ENCODE results near the gene ALDOC. TPM values are rescaled to one million over a fixed set of nuclear protein-coding genes. Genes with fewer than 3 reads are reported as not detected.

ALDOC gene
- total RNA-seq, 4 donors from 2014 or later, result 4.1 to 17.8 (median 11.1) TPM

GRCh38 chr17:28533091-28533807 is 43.4 kb downstream of the ALDOC start:
- Histone ChIP-seq H3K27me3 (no peaks in the 10 kb centered on the region), H3K27ac (no peak overlapping the region), H3K4me3 (no peak overlapping the region), H3K4me1 (no peaks in the 10 kb centered on the region), H3K36me3 (no peaks in the 10 kb centered on the region), H3K9me3 (no peaks in the 10 kb centered on the region)
- intact Hi-C loops (cut with DNase I; ENCODE audit: low total_unique reads), result no loop called here
- TF ChIP-seq POLR2A (IDR thresholded peaks at IDR 0.05) (no peak), CTCF (IDR thresholded peaks at IDR 0.05) (no peak)
- no peak for DNase-seq

GRCh38 chr17:28532050-28532960 is 44.4 kb downstream of the ALDOC start:
- H3K9me3 ChIP-seq, result no peaks in the 10 kb centered on the region
- H3K4me1 ChIP-seq, result no peaks in the 10 kb centered on the region
- no peak for TF ChIP-seq POLR2A (IDR thresholded peaks at IDR 0.05)
- H3K4me3 ChIP-seq, result no peak overlapping the region
- DNase-seq, result no peak
- no peak overlapping the region for H3K27ac ChIP-seq
- H3K36me3 ChIP-seq, result no peaks in the 10 kb centered on the region
- intact Hi-C loops (cut with DNase I; ENCODE audit: low total_unique reads), result no loop called here
- H3K27me3 ChIP-seq, result no peaks in the 10 kb centered on the region

- Histone ChIP-seq H3K36me3 (no peaks in the 10 kb centered on the region), H3K27ac (no peak overlapping the region), H3K4me1 (no peaks in the 10 kb centered on the region), H3K4me3 (no peak overlapping the region), H3K9me3 (no peaks in the 10 kb centered on the region), H3K27me3 (no peaks in the 10 kb centered on the region)
- DNase-seq, result no peak
- intact Hi-C loops (cut with DNase I; ENCODE audit: low total_unique reads), result no loop called here
- no peak for TF ChIP-seq CTCF (IDR thresholded peaks at IDR 0.05)
- no peak for TF ChIP-seq POLR2A (IDR thresholded peaks at IDR 0.05)
These were observed 45.8 kb downstream of the ALDOC start for GRCh38 chr17:28530926-28531325.

- Histone ChIP-seq H3K4me3 (no peak overlapping the region), H3K9me3 (no peaks in the 10 kb centered on the region), H3K4me1 (no peaks in the 10 kb centered on the region), H3K27me3 (no peaks in the 10 kb centered on the region), H3K36me3 (no peaks in the 10 kb centered on the region), H3K27ac (no peak overlapping the region)
- TF ChIP-seq POLR2A (IDR thresholded peaks at IDR 0.05) (no peak), CTCF (IDR thresholded peaks at IDR 0.05) (no peak)
- DNase-seq, result no peak
- intact Hi-C loops (cut with DNase I; ENCODE audit: low total_unique reads), result no loop called here
These were observed 46.4 kb downstream of the ALDOC start for GRCh38 chr17:28530250-28530649.

GRCh38 chr17:28529013-28529400 is 47.7 kb downstream of the ALDOC start:
- TF ChIP-seq CTCF (IDR thresholded peaks at IDR 0.05) (no peak), POLR2A (IDR thresholded peaks at IDR 0.05) (no peak)
- Histone ChIP-seq H3K36me3 (no peaks in the 10 kb centered on the region), H3K27me3 (no peaks in the 10 kb centered on the region), H3K9me3 (no peaks in the 10 kb centered on the region), H3K4me1 (no peaks in the 10 kb centered on the region), H3K4me3 (no peak overlapping the region), H3K27ac (no peak overlapping the region)
- no peak for DNase-seq
- intact Hi-C loops (cut with DNase I; ENCODE audit: low total_unique reads), result no loop called here

Measured in uterus (tissue), 4 donors.